Measurements from ENCODE around the gene SNAP29. TPM values are rescaled to one million over a fixed set of nuclear protein-coding genes. Genes with fewer than 3 reads are reported as not detected.

The SNAP29 gene
- total and polyA plus RNA-seq, 9 of the 15 experiments (the other 6 are each of a cell fraction or from before 2014, with no cell fraction given), result 19.5 to 250 (median 75.9) TPM

GRCh38 chr22:20865875-20866445 lies 7.2 kb downstream of the SNAP29 start (continued):
- TF ChIP-seq ZC3H11A (IDR thresholded peaks at IDR 0.05; ENCODE audit: low read depth, low read length), result 0 out of 2 replicates have a peak, but pooled peaks have one; percentile 54
- TF ChIP-seq MAFF (IDR thresholded peaks at IDR 0.05; ENCODE audit: low read length), result peak; percentile 50; the same call in 1 of the 2 replicates
- peak; percentile 33; the same call in 1 of the 2 replicates for TF ChIP-seq CHD2 (IDR thresholded peaks at IDR 0.05; ENCODE audit: low read depth, low read length)
- no peak for TF ChIP-seq NFYB (IDR thresholded peaks at IDR 0.05; ENCODE audit: extremely low read depth, insufficient read length)
- no peak for TF ChIP-seq FOS (IDR thresholded peaks at IDR 0.05; ENCODE audit: extremely low read depth, insufficient read length)
- TF ChIP-seq ESRRB (CRISPR knock-in tag; IDR thresholded peaks at IDR 0.05; ENCODE audit: borderline replicate concordance), result no peak
- TF ChIP-seq MLX (CRISPR knock-in tag; conservative IDR thresholded peaks at IDR 0.05), result peak in 1 of 2 experiments; percentile 62; a peak in 1 of 4 replicates
- no peak for TF ChIP-seq NFE2 (IDR thresholded peaks at IDR 0.05; ENCODE audit: low read depth)

- H3K4me3 ChIP-seq, result peak overlapping the region; percentile 8
- in situ Hi-C loops (cut with MboI) (no loop called here), intact Hi-C loops (cut with micrococcal nuclease) (loop anchor here (1.0 to 5.0 kb wide), 6 partner anchors 7 to 96 kb away; partner anchors contain the start of genes CRKL and SNAP29)
- CTCF ChIA-PET (ENCODE audit: low intra/inter-chr PET ratio), result interaction anchor here (1.0 kb wide), 1 partner anchor 19 kb away, joined by 4 read pairs; no protein-coding TSS in a partner anchor
- H3K79me2 ChIP-seq (ENCODE audit: control insufficient read depth, insufficient read depth, low read length), result peaks cover 61% of the 10 kb centered on the region
- H4K20me1 ChIP-seq (replicated peaks; ENCODE audit: control insufficient read depth, insufficient read depth, low read length), result 0 out of 2 replicates have a peak, but pooled peaks cover 5% of the 10 kb centered on the region
- peak overlapping the region; percentile 63 for H2AFZ ChIP-seq (ENCODE audit: low read depth, low read length)
- peaks cover 61 to 62% of the 10 kb centered on the region in 2 experiments for H3K4me1 ChIP-seq (replicated peaks in 1 of 2; ENCODE audit: control insufficient read depth in 2 of 2, insufficient read depth in 2 of 2, low read length in 2 of 2)
- H3K9me1 ChIP-seq (ENCODE audit: control insufficient read depth, insufficient read depth, low read length), result peaks cover 15% of the 10 kb centered on the region
- no TSS peak for BruUV-seq (replicated peaks)
- POLR2A ChIA-PET, result interaction anchor here (0.6 to 11.8 kb wide), 43 partner anchors 9 to 171 kb away, joined by 3 to 172 read pairs (median 5); partner anchors contain the start of genes CRKL, LZTR1, PI4KA and SNAP29
- FAIRE-seq (peak; percentile 26), DNase-seq (ENCODE audit: extremely low read depth in 1 of 4, low spot score in 3 of 4) (peak in 3 of 4 experiments; percentile 56 to 60 (median 59)), ATAC-seq (peak; percentile 6)
- no peaks in the 10 kb centered on the region for H3K27me3 ChIP-seq (ENCODE audit: control insufficient read depth in 2 of 2, insufficient read depth in 2 of 2, low read length in 2 of 2)
- WGBS (ENCODE audit: insufficient coverage, low coverage, missing lambda C conversion rate), result 35% methylated on average over 5 of the region's 5 CpGs
- peak overlapping the region; percentile 82 for H3K4me2 ChIP-seq (ENCODE audit: insufficient read depth, low read length)
- peaks cover 68% of the 10 kb centered on the region for H3K36me3 ChIP-seq (ENCODE audit: control insufficient read depth, insufficient read depth, low read length)
- peak overlapping the region; percentile 52 to 85 for H3K9ac ChIP-seq (ENCODE audit: insufficient read depth in 1 of 2, low read depth in 2 of 2, low read length in 2 of 2)
- peak overlapping the region; percentile 74 for H3K27ac ChIP-seq (ENCODE audit: extremely low read depth, low read depth, low read length)
- TF ChIP-seq TBL1XR1 (IDR thresholded peaks at IDR 0.05; ENCODE audit: low read length in 2 of 2) (0 out of 4 replicates have a peak, but pooled peaks of 1 of the 2 experiments have one; percentile 5), BHLHE40 (IDR thresholded peaks at IDR 0.05; ENCODE audit: low read length) (peak; percentile 61), ZNF311 (CRISPR knock-in tag; IDR thresholded peaks at IDR 0.05) (no peak), ZNF512 (tag; IDR thresholded peaks at IDR 0.05) (0 out of 2 replicates have a peak, but pooled peaks have one; percentile 35), BMI1 (IDR thresholded peaks at IDR 0.05; ENCODE audit: low read length) (no peak), JUN (IDR thresholded peaks at IDR 0.05; ENCODE audit: borderline replicate concordance, low read depth, low read length) (0 out of 2 replicates have a peak, but pooled peaks have one; percentile 13), JUN (CRISPR knock-in tag; IDR thresholded peaks at IDR 0.05; ENCODE audit: borderline replicate concordance) (no peak)
- no peaks in the 10 kb centered on the region for H3K9me3 ChIP-seq (replicated peaks; ENCODE audit: control insufficient read depth, insufficient read depth, low read depth, low read length)
These were observed 7.9 kb downstream of the SNAP29 start for GRCh38 chr22:20866736-20867135.
